NCI-H2107 treated with DMSO at 0.1 percent for 48 hours (cell line): ENCODE results near the gene MBOAT7.

Source experiments
- DNase-seq: peaks from one replicate; lab custom pipeline; 2025; ENCODE audit not compliant: unreplicated experiment; lab: John Stamatoyannopoulos, UW

MBOAT7 gene

DNA sequence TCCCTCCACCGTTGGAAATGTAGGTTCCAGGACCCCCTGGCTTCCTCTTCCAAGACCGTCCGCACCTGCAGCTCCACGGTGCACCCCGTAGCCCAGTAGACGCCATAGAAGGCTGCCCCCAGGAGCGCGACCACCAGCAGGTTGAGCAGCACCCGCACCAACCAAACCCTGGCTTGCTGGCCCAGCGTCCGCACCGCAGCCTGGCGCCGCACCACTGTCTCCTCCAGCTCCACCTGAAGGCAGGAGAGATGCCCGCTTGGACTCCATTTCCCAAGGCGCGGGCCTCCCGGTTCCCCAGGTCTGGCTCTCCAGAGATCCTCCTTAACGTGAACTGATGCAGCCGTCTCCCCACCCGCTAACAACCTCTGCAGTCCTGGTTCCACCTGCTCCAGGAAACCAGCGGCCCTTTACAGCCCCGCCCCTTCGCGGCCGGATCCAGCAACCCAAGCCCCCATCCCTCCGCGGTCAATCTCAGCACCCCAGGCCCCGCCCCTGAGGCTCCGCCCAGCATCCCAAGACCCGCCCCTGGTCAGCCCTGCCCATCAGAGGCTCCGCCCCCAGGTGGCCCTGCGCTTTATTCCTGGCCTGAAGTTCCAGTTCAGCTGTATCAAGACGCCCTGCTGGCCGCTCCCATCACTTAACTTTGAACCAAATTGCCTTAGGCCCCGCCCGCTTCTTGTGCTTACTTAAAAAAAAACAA, 24.9 kb downstream of the MBOAT7 start:
- no peak for DNase-seq

DNA sequence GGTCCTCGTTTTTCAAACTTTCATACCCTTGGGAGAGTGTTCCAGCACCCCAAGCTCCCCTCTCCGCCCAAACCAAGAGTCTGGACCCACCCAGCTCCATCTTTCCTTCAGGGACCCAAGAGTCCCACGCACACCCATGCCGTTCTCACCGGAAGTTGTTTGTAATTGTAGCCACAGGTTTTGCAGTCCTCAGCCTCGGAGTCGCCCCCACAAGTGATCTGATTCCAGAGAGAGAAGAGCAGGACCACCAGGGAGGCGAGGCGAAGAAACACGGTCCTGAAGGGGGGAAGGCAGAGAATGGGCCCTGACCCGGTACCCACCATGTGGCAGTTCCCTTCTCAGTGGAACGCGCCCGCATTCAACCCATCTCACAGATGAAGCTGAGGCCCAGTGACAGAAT, 26.5 kb downstream of the MBOAT7 start:
- DNase-seq = no peak

- no peak for DNase-seq
Observed at GRCh38 chr19:54162241-54162805, 27.1 kb downstream of the MBOAT7 start.

GRCh38 chr19:54160854-54161253, 28.5 kb downstream of the MBOAT7 start:
- DNase-seq = peak; percentile 18

DNA sequence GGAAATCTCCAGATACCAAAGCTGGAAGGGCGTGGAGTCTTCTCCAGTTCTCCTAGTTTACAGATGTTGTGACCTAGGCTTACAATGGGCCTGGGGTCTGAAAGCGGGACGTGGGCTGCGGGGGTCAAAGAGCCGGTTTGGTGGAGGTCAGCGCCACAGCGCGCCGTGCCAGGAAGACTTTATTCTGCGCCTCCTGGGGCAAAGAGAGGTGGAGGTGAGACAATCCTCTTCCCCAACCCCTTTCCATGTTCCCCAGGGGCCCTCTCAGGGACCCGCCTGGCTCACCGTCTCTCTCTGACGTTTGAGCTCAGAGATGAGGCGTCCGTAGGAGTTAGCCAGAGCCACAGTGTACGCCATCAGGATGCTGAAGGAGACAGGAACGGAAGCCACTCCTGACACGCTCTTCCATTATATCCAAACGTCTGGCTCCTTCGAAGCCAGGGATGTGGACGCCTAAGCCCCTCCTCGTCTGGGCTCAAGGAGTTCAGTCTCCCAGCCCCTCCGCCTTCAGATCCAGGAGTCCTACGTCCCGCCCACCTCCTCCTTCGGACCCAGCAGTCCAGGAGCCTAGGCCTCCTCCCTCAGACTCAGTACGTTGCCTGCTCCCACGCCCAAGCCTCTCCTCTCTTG, 29.1 kb downstream of the MBOAT7 start:
- DNase-seq = no peak

DNA sequence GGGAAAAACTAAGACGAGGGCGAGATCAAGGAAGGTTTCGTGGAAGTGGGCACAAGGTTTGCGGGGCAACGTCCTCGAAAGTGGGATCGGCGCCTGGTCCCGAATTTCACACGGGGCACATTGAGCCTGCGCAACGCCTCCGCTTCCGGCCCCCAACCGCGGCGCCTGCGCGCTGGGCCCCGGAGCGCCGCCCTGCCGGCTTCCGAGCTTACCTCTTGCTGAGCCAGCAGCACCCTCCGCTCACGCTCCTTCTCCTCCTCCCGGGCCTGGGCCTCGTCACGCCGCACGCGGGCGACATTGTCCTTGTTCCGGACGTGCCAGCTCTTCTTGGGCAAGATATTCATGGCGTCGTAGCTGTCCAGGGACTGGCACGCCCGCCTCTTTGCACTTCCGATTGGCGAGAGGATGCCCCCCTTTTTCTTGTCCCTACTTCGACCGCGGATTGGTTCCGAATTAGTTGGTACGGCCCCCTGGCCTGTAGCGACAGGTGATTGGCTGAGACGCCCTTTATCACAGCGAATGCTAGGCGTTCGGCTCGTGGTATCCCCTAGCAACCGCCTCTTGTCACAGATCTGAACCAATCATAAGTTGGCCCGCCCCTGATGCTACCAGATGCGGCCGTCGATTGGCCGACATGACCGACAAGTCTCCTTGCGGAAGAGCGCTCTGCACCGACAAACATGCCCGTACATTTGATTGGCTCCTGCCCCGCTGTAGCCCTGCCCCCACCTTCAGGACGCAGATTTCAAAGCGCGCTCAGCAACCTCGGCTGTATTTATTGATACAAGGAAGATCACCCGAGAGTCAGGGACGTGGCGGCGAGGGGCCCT, 29.8 kb downstream of the MBOAT7 start, which contains the start of gene LENG1:
Gene LENG1, minus strand, starts transcription at position 370 of the 830 bp plus-strand sequence. Its CDS starts 26 bp downstream, at position 344.
- DNase-seq = peak; percentile 98

- no peak for DNase-seq
Observed at GRCh38 chr19:54158812-54159351, 30.5 kb downstream of the MBOAT7 start.

GRCh38 chr19:54156953-54157352, 32.4 kb downstream of the MBOAT7 start:
- no peak for DNase-seq

DNA sequence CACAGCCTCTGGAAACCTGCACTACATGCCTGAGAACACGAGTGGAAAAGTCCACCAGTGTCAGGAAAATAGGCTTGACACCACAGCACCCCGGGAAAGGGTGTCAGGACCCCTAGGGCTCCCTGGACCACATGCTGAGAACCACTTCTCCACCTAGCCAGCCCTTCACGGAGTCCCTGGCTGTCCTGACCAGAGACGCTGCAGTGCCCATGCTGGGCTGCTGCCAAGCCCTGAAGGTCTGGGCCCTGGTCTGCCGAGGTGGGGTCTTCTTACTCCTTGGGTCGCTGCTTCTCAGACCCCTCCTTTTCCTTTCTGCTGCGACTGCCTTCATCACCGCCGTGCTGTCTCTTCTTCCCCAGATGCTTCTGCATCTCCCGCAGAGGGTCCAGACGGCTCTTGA, 32.9 kb downstream of the MBOAT7 start:
- DNase-seq = no peak

DNA sequence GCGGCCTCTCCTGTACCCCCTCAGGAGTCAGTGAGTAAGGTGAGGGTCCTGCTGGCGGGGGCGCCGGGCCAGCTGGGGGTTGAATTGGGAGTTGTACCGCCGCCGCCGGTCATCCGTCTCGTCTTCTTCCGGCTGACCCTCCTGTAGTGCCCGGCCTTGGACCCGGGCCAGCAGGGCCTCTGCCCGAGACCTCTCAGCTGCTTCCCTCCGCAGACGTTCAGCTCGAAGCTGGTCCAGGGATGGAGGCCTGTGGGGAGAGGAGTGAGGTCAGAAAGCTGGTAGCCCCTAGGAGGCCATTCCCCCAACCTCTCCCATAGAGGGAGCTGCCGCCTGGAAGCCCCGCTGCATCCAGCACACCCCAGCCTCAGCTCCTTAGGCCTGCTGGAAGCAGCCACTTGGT, 33.7 kb downstream of the MBOAT7 start:
- no peak for DNase-seq

GRCh38 chr19:54154603-54155345, 34.6 kb downstream of the MBOAT7 start:
- DNase-seq = no peak

- no peak for DNase-seq
Observed at GRCh38 chr19:54153731-54154326, 35.6 kb downstream of the MBOAT7 start.

DNA sequence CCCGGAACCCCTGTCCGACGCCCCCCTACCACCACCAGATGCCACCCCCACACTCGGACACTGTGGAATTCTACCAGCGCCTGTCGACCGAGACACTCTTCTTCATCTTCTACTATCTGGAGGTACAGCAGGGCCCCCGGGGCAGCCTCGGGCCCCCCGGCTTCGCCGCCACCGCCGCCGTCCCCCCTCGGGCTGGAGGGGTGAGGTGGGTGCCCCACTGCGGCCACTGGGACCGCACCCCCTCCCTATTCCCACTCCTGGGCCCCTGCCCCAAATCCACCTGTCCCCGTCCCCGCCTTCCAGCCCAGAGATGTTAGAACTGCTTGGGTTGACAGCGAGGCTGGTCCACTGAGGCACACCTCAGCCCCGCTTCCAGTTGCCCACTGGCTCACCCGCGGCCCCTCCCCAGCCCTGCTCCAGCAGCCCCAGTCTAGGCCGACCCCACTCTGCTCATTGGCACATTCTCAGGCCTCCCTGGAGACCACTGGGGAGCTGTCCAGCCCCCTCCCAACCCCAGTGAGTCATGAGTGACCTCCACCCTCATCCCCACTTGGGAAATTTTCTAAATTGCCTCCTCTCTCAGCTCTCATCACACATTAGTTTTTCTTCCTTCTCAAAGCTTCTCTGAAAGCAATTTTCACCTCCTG, 36.4 kb downstream of the MBOAT7 start:
- DNase-seq = no peak

- DNase-seq = no peak
Observed at GRCh38 chr19:54152267-54152666, 37.1 kb downstream of the MBOAT7 start.

- DNase-seq = no peak
Observed at GRCh38 chr19:54151362-54152035, 37.9 kb downstream of the MBOAT7 start.

DNA sequence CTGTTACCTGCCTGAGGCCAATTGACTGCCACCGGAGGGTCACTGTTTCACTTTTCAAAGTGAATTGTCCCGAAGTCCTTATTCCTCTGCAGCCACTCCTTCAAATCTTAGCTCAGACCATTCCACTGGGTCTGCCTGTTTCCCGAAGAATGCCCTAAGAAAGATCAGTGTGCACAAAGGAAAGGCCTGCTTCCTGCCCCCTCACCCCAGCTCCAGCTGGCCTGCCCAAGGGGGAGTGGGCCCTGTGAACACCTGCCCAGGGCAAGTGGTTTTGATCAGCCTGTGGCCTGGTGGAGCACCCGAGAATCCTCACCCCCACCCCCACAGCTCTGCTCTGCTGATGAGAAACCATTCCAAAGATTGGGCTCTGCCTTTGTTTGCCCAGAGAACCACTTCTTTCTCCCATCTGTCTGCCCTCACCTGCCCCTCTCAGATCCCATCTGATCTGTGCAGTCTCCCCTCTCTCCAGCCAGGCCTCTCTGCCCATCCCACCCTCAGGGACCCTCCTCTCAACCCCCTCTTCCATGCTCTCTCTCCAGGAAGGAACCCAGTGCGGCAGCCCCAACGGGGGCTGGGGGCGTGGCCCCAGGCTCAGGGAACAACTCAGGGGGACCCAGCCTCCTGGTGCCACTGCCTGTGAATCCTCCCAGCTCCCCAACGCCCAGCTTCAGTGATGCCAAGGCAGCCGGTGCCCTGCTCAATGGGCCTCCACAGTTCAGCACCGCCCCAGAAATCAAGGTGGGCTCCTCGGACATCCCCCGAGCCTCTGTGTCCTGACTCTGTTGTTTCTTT, 40.2 kb downstream of the MBOAT7 start:
- no peak for DNase-seq

DNA sequence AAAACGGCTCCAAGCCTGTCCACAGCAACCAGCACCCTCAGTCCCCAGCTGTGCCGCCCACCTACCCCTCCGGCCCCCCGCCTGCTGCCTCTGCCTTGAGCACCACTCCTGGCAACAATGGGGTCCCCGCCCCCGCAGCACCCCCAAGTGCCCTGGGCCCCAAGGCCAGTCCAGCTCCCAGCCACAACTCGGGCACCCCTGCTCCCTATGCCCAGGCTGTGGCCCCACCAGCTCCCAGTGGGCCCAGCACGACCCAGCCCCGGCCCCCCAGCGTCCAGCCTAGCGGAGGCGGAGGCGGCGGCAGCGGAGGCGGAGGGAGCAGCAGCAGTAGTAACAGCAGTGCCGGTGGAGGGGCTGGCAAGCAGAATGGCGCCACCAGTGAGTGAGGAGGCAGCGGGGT, 41.2 kb downstream of the MBOAT7 start:
- no peak for DNase-seq

DNA sequence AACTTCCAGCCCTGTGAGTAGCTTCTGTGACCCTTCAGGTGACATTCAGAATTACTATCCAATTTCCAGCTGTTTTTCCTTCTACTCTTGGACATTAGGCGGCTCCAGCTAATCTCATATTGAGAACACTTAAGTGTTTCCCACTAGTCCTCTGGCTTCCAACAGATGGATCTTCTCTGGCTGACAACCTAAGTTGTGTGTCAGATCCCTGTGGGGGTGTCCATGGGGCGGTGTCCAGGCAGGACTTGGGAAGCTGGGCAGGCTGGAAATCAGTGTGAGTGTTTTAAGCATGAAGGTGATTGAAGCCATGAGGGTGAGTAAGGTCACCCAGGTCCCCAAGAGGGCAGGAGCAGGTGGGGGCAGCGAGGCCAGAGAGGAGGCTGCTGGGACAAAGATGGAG, 41.7 kb downstream of the MBOAT7 start:
- DNase-seq = no peak
